HEK293 (cell line): ENCODE measurements around the gene DENND2A.

ENCODE experiments used
- CTCF ChIA-PET: fragments of 350-600 bp; formaldehyde crosslinking; extraction: SDS; loops from one replicate; lab custom pipeline; 2021; ENCODE audit warnings: antibody characterized with exemption; lab: Yijun Ruan, JAX
- POLR2A ChIA-PET: fragments of 300-600 bp; formaldehyde crosslinking; extraction: SDS; loops from one replicate; lab custom pipeline; 2020; ENCODE audit warnings: antibody characterized with exemption, inconsistent platforms; lab: Yijun Ruan, JAX
- H3K27ac ChIP-seq: fragments of 200-500 bp; sonication (Bioruptor generic); 2 replicates; pipeline ENCODE4 v1.5.1; 2014; ENCODE audit warnings: low read depth, low read length, control low read depth, inconsistent platforms; ENCODE audit errors: extremely low read depth
- H3K36me3 ChIP-seq, 2 experiments: fragments of 200-500 bp in 1 of 2; sonication (Bioruptor generic) in 1 of 2; 1 replicate in 1 of 2; 2 replicates in 1 of 2; pipeline ENCODE4 v1.5.1; 2014 to 2017; ENCODE audit warnings: inconsistent platforms in 2 of 2, low read length in 2 of 2; ENCODE audit not compliant: control insufficient read depth in 2 of 2, insufficient read depth in 1 of 2
- H3K4me1 ChIP-seq: fragments of 200-500 bp; sonication (Bioruptor generic); 2 replicates; pipeline ENCODE4 v1.5.1; 2014; ENCODE audit warnings: mild to moderate bottlenecking, low read length, inconsistent platforms; ENCODE audit not compliant: control insufficient read depth, insufficient read depth
- H3K4me3 ChIP-seq: 2 replicates; pipeline ENCODE4 v1.5.1; 2011; ENCODE audit warnings: low read depth, mild to moderate bottlenecking, control low read depth, low read length, moderate library complexity
- H3K9me3 ChIP-seq: fragments of 200-500 bp; sonication (Bioruptor generic); 2 replicates; pipeline ENCODE4 v1.5.1; 2014; ENCODE audit warnings: low read depth, low read length, inconsistent platforms; ENCODE audit not compliant: control insufficient read depth, insufficient read depth
- PRDM1 ChIP-seq: fragments of 450-650 bp; formaldehyde crosslinking; IDR thresholded peaks from 2 replicates; pipeline ENCODE4; 2016; ENCODE audit warnings: missing biosample characterization, missing genetic modification characterization
- PRDM2 ChIP-seq: fragments of 450-650 bp; formaldehyde crosslinking; IDR thresholded peaks from 2 replicates; pipeline ENCODE4 v1.5.1; 2016; ENCODE audit warnings: missing biosample characterization, missing genetic modification characterization, borderline replicate concordance
- YY1 ChIP-seq: fragments of 450-650 bp; formaldehyde crosslinking; IDR thresholded peaks from 2 replicates; pipeline ENCODE4 v1.5.1; 2018; ENCODE audit warnings: missing biosample characterization, missing genetic modification characterization
- ZIC2 ChIP-seq: fragments of 450-650 bp; formaldehyde crosslinking; IDR thresholded peaks from 2 replicates; pipeline ENCODE4 v1.5.1; 2016; ENCODE audit warnings: missing biosample characterization, missing genetic modification characterization
- ZNF248 ChIP-seq: fragments of 450-650 bp; formaldehyde crosslinking; IDR thresholded peaks from 2 replicates; pipeline ENCODE4 v1.5.1; 2017; ENCODE audit warnings: missing biosample characterization, missing genetic modification characterization
- ZNF302 ChIP-seq: fragments of 450-650 bp; formaldehyde crosslinking; IDR thresholded peaks from 2 replicates; pipeline ENCODE4 v1.5.1; 2016; ENCODE audit warnings: missing biosample characterization, missing genetic modification characterization, low read depth
- ZNF354C ChIP-seq: fragments of 450-650 bp; formaldehyde crosslinking; IDR thresholded peaks from 2 replicates; pipeline ENCODE4 v1.5.1; 2016; ENCODE audit warnings: missing biosample characterization, missing genetic modification characterization, low read depth, borderline replicate concordance
- ZNF473 ChIP-seq: fragments of 450-650 bp; formaldehyde crosslinking; IDR thresholded peaks from 2 replicates; pipeline ENCODE4 v1.5.1; 2017; ENCODE audit warnings: missing biosample characterization, missing genetic modification characterization
- ZNF510 ChIP-seq: fragments of 450-650 bp; formaldehyde crosslinking; IDR thresholded peaks from 2 replicates; pipeline ENCODE4 v1.5.1; 2018; ENCODE audit warnings: mild to moderate bottlenecking, missing genetic modification characterization, missing biosample characterization; ENCODE audit not compliant: insufficient replicate concordance
- ZNF623 ChIP-seq: fragments of 450-650 bp; formaldehyde crosslinking; IDR thresholded peaks from 2 replicates; pipeline ENCODE4 v1.5.1; 2016; ENCODE audit warnings: missing biosample characterization, missing genetic modification characterization
- ZNF768 ChIP-seq: fragments of 450-650 bp; formaldehyde crosslinking; IDR thresholded peaks from 2 replicates; pipeline ENCODE4 v1.5.1; 2018; ENCODE audit warnings: missing biosample characterization, mild to moderate bottlenecking, missing genetic modification characterization
- ZNF792 ChIP-seq: fragments of 450-650 bp; formaldehyde crosslinking; IDR thresholded peaks from 2 replicates; pipeline ENCODE4 v1.5.1; 2016; ENCODE audit warnings: missing biosample characterization, missing genetic modification characterization
- TF ChIP-seq, protein P1 (sequence below): fragments of 450-650 bp; IDR thresholded peaks from 2 replicates; pipeline ENCODE4 v1.5.1; 2018; ENCODE audit warnings: missing biosample characterization, missing genetic modification characterization
- TF ChIP-seq, protein P2 (sequence below): fragments of 450-650 bp; formaldehyde crosslinking; IDR thresholded peaks from 2 replicates; pipeline ENCODE4 v1.5.1; 2016; ENCODE audit warnings: missing biosample characterization, missing genetic modification characterization
- TF ChIP-seq, protein P3 (sequence below): fragments of 450-650 bp; formaldehyde crosslinking; IDR thresholded peaks from 2 replicates; pipeline ENCODE4 v1.5.1; 2016; ENCODE audit warnings: missing biosample characterization, missing genetic modification characterization
- TF ChIP-seq, protein P4 (sequence below): fragments of 450-650 bp; formaldehyde crosslinking; IDR thresholded peaks from 2 replicates; pipeline ENCODE4 v1.5.1; 2016; ENCODE audit warnings: missing biosample characterization, missing genetic modification characterization

Gene DENND2A

GRCh38 chr7:140519007-140519399, 121.6 kb downstream of the DENND2A start:
- CTCF ChIA-PET, result interaction anchor here (0.6 to 8.1 kb wide), 12 partner anchors 11 to 1092 kb away, joined by 3 to 80 read pairs (median 4); no protein-coding TSS in a partner anchor
- H3K9me3 ChIP-seq, result no peaks in the 10 kb centered on the region
- H3K36me3 ChIP-seq, result peaks cover 0 to 4% of the 10 kb centered on the region in 2 experiments; a peak in 1 of 3 replicates
- no peaks in the 10 kb centered on the region for H3K4me1 ChIP-seq
- TF ChIP-seq PRDM1 (tag by site-specific recombination) (peak; percentile 68), ZNF302 (tag by site-specific recombination) (no peak)
- TF ChIP-seq, all 188 proteins: peak for 1
- Histone ChIP-seq H3K27ac (no peak overlapping the region), H3K4me3 (no peak overlapping the region)
- POLR2A ChIA-PET, result no interaction called here

- Histone ChIP-seq H3K27ac (no peak overlapping the region), H3K4me3 (no peak overlapping the region), H3K9me3 (no peaks in the 10 kb centered on the region), H3K36me3 (peaks cover 0 to 4% of the 10 kb centered on the region in 2 experiments; a peak in 1 of 3 replicates), H3K4me1 (no peaks in the 10 kb centered on the region)
- CTCF ChIA-PET, result interaction anchor here (0.6 to 8.1 kb wide), 20 partner anchors 7 to 1093 kb away, joined by 3 to 80 read pairs (median 4); no protein-coding TSS in a partner anchor
- TF ChIP-seq ZNF768 (tag by site-specific recombination) (no peak), ZIC2 (tag by site-specific recombination) (no peak), ZNF354C (tag by site-specific recombination) (no peak), ZNF623 (no peak), YY1 (tag by site-specific recombination) (no peak)
- TF ChIP-seq, protein P1, sequence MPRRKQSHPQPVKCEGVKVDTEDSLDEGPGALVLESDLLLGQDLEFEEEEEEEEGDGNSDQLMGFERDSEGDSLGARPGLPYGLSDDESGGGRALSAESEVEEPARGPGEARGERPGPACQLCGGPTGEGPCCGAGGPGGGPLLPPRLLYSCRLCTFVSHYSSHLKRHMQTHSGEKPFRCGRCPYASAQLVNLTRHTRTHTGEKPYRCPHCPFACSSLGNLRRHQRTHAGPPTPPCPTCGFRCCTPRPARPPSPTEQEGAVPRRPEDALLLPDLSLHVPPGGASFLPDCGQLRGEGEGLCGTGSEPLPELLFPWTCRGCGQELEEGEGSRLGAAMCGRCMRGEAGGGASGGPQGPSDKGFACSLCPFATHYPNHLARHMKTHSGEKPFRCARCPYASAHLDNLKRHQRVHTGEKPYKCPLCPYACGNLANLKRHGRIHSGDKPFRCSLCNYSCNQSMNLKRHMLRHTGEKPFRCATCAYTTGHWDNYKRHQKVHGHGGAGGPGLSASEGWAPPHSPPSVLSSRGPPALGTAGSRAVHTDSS (tag by site-specific recombination), result no peak
- TF ChIP-seq, protein P2, sequence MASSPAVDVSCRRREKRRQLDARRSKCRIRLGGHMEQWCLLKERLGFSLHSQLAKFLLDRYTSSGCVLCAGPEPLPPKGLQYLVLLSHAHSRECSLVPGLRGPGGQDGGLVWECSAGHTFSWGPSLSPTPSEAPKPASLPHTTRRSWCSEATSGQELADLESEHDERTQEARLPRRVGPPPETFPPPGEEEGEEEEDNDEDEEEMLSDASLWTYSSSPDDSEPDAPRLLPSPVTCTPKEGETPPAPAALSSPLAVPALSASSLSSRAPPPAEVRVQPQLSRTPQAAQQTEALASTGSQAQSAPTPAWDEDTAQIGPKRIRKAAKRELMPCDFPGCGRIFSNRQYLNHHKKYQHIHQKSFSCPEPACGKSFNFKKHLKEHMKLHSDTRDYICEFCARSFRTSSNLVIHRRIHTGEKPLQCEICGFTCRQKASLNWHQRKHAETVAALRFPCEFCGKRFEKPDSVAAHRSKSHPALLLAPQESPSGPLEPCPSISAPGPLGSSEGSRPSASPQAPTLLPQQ, result no peak
- TF ChIP-seq, protein P3, sequence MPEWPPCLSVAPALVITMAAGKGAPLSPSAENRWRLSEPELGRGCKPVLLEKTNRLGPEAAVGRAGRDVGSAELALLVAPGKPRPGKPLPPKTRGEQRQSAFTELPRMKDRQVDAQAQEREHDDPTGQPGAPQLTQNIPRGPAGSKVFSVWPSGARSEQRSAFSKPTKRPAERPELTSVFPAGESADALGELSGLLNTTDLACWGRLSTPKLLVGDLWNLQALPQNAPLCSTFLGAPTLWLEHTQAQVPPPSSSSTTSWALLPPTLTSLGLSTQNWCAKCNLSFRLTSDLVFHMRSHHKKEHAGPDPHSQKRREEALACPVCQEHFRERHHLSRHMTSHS (tag by site-specific recombination), result no peak
- TF ChIP-seq, protein P4, sequence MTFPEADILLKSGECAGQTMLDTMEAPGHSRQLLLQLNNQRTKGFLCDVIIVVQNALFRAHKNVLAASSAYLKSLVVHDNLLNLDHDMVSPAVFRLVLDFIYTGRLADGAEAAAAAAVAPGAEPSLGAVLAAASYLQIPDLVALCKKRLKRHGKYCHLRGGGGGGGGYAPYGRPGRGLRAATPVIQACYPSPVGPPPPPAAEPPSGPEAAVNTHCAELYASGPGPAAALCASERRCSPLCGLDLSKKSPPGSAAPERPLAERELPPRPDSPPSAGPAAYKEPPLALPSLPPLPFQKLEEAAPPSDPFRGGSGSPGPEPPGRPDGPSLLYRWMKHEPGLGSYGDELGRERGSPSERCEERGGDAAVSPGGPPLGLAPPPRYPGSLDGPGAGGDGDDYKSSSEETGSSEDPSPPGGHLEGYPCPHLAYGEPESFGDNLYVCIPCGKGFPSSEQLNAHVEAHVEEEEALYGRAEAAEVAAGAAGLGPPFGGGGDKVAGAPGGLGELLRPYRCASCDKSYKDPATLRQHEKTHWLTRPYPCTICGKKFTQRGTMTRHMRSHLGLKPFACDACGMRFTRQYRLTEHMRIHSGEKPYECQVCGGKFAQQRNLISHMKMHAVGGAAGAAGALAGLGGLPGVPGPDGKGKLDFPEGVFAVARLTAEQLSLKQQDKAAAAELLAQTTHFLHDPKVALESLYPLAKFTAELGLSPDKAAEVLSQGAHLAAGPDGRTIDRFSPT, result no peak
- POLR2A ChIA-PET, result interaction anchor here (0.5 kb wide), 1 partner anchor 111 kb away, joined by 5 read pairs; no protein-coding TSS in a partner anchor
Observed at GRCh38 chr7:140518370-140519006, 122.1 kb downstream of the DENND2A start.

- Histone ChIP-seq H3K9me3 (no peaks in the 10 kb centered on the region), H3K27ac (no peak overlapping the region), H3K36me3 (no peaks in the 10 kb centered on the region), H3K4me1 (no peaks in the 10 kb centered on the region), H3K4me3 (no peak overlapping the region)
- ChIA-PET POLR2A (interaction anchor here (0.5 to 0.7 kb wide), 3 partner anchors 112 to 144 kb away, joined by 4 to 5 read pairs (median 4); partner anchors contain the start of gene DENND2A), CTCF (interaction anchor here (0.5 to 8.1 kb wide), 27 partner anchors 8 to 494 kb away, joined by 3 to 80 read pairs (median 4); no protein-coding TSS in a partner anchor)
- TF ChIP-seq ZIC2 (tag by site-specific recombination) (no peak), ZNF248 (no peak), ZNF510 (tag by site-specific recombination) (no peak), ZNF473 (tag by site-specific recombination) (no peak), ZNF792 (tag by site-specific recombination) (no peak), PRDM2 (no peak)
Observed at GRCh38 chr7:140517546-140518369, 122.9 kb downstream of the DENND2A start.
